ENCODE results near the gene TRIM74.
"Not testable (repeated sequence)": the region's sequence is repeated elsewhere in the genome, so short reads cannot be mapped to it uniquely, and the experiment has no call there.

DNA sequence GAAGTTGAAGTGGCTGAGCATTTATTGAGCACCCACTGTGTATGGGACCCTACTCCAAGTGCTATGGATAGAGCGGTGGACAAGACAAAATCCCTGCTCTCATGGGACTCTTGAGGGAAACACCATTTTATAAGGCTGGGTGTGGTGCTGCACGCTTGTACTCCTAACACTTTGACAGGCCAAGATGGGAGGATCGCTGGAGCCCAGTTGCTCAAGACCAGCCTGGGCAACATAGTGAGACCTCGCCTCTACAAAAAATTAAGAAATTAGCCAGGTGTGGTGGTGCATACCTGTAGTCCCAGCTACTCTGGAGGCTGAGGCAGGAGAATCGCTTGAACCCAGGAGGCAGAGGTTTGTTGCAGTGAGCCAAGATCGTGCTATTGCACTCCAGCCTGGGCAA lies 41.5 kb downstream of the TRIM74 start:
- TF ChIP-seq, protein P1, sequence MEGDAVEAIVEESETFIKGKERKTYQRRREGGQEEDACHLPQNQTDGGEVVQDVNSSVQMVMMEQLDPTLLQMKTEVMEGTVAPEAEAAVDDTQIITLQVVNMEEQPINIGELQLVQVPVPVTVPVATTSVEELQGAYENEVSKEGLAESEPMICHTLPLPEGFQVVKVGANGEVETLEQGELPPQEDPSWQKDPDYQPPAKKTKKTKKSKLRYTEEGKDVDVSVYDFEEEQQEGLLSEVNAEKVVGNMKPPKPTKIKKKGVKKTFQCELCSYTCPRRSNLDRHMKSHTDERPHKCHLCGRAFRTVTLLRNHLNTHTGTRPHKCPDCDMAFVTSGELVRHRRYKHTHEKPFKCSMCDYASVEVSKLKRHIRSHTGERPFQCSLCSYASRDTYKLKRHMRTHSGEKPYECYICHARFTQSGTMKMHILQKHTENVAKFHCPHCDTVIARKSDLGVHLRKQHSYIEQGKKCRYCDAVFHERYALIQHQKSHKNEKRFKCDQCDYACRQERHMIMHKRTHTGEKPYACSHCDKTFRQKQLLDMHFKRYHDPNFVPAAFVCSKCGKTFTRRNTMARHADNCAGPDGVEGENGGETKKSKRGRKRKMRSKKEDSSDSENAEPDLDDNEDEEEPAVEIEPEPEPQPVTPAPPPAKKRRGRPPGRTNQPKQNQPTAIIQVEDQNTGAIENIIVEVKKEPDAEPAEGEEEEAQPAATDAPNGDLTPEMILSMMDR (conservative IDR thresholded peaks at IDR 0.05 in 1 of 2, IDR thresholded peaks at IDR 0.05 in 1 of 2; ENCODE audit: extremely low read depth in 1 of 2, insufficient read depth in 1 of 2, low read depth in 1 of 2, low read length in 2 of 2): not testable (repeated sequence)
- TF ChIP-seq EZH2 (IDR thresholded peaks at IDR 0.05; ENCODE audit: borderline replicate concordance, low read length): not testable (repeated sequence)

All from mammary epithelial cell (primary cell).